ENCODE results near the gene TASOR2.

- TF ChIP-seq POLR2AphosphoS5 (IDR thresholded peaks at IDR 0.05; ENCODE audit: low read depth, low read length) (no peak), POLR2A (IDR thresholded peaks at IDR 0.05; ENCODE audit: low read depth, low read length) (no peak), TAF1 (IDR thresholded peaks at IDR 0.05; ENCODE audit: low read depth, low read length) (no peak)
Measured at GRCh38 chr10:5669604-5670003, 15.0 kb upstream of the TASOR2 start.
